Activated T-cell treated with anti-CD3 and anti-CD28 coated beads, Interleukin-2, amount 50 U/mL, for 72 hours (primary cell): ENCODE data around the gene ICAM4. TPM values are rescaled to one million over a fixed set of nuclear protein-coding genes. Genes with fewer than 3 reads are reported as not detected.
"Not testable (repeated sequence)": the region's sequence is repeated elsewhere in the genome, so short reads cannot be mapped to it uniquely, and the experiment has no call there.

ENCODE experiments used
- ATAC-seq, 2 donors: fragments of 150-1000 bp; cut with Tn5 transposase; replicated peaks in 1 of 2; 2 replicates each; pipeline ENCODE4 v1.10.0; 2021; ENCODE audit warnings: moderate library complexity in 2 of 2, mild to moderate bottlenecking in 1 of 2
- DNase-seq, 2 donors: peaks; one replicate each; pipeline ENCODE4 v3.0.0; 2021 to 2022; ENCODE audit warnings: mixed read lengths in 1 of 2
- H3K27ac Mint-ChIP-seq: one replicate; pipeline ENCODE4 v1.8.0; 2022; ENCODE audit warnings: mild to moderate bottlenecking, moderate library complexity, mixed read lengths
- H3K27me3 Mint-ChIP-seq: one replicate; pipeline ENCODE4 v1.8.0; 2022; ENCODE audit warnings: low read depth, mixed read lengths
- H3K36me3 Mint-ChIP-seq, 2 donors: one replicate each; pipeline ENCODE4 v1.8.0; 2022; ENCODE audit warnings: mixed read lengths in 2 of 2, mild to moderate bottlenecking in 1 of 2; ENCODE audit not compliant: insufficient read depth in 2 of 2
- H3K4me1 Mint-ChIP-seq: one replicate; pipeline ENCODE4 v1.8.0; 2022; ENCODE audit warnings: low read depth, mixed read lengths
- H3K4me3 Mint-ChIP-seq, 2 donors: one replicate each; pipeline ENCODE4 v1.8.0; 2022; ENCODE audit warnings: mild to moderate bottlenecking in 2 of 2, mixed read lengths in 2 of 2, moderate library complexity in 2 of 2
- H3K9me3 Mint-ChIP-seq, 2 donors: one replicate each; pipeline ENCODE4 v1.8.0; 2022; ENCODE audit warnings: mixed read lengths in 2 of 2
- total RNA-seq, 2 donors: library from RNA; stranded (reverse); gene quantifications; one replicate each; pipeline ENCODE4 v1.2.3, GENCODE V29; 2022

ICAM4 gene
- total RNA-seq, 2 donors from 2014 or later, result 1.5 to 1.9 TPM

- H3K4me1 Mint-ChIP-seq, result peaks cover 55% of the 10 kb centered on the region
- no peaks in the 10 kb centered on the region for H3K9me3 Mint-ChIP-seq
Measured at GRCh38 chr19:10274589-10274988, 12.2 kb upstream of the ICAM4 start.

DNA sequence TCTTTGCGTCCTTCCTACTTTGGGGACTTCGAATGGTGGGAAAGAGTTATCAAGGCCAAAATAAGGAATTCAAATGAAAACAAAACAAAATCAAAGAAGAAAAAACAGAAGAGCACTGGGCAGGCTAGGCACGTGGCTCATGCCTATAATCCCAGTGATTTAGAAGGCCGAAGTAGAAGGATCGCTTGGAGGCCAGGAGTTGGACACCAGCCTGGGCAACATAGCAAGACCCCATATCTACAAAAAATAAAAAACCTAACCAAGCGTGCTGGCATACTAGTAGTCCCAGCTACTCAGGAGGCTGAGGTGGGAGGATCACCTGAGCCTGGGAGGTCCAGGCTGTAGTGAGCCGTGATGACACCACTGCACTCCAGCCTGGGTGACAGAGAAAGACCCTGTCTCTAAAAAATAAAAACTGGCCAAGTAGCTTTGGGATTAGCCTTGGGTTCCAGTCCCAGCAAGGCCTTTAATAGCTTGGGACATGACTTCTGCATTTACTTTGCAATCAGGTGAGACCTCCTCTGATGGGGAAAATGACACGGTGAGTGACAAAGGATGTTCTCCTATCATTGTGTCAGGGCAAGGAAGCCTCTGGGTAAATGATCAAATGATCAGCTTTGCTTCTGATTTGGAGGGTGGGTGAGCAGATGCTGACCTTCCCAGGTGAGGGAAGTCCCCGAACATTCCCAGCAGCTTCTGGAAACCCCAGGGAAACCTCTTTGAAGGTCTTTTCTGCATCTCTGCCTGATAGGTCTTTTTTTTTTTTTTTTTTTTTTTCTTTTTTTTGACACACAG lies 8.8 kb upstream of the ICAM4 start:
- peaks cover 15 to 17% of the 10 kb centered on the region in 2 donors for H3K36me3 Mint-ChIP-seq
- no peak for ATAC-seq
- no peak for DNase-seq
- H3K4me1 Mint-ChIP-seq, result peaks cover 34% of the 10 kb centered on the region
- H3K4me3 Mint-ChIP-seq, result no peak overlapping the region
- peak overlapping the region; percentile 51 for H3K27ac Mint-ChIP-seq
- H3K9me3 Mint-ChIP-seq, result no peaks in the 10 kb centered on the region
- no peaks in the 10 kb centered on the region for H3K27me3 Mint-ChIP-seq

More at GRCh38 chr19:10274589-10274988, 12.2 kb upstream of the ICAM4 start:
- ATAC-seq (no peak), DNase-seq (no peak)
- H3K27me3 Mint-ChIP-seq, result no peaks in the 10 kb centered on the region
- H3K36me3 Mint-ChIP-seq, result peaks cover 5 to 12% of the 10 kb centered on the region in 2 donors
- no peak overlapping the region for H3K4me3 Mint-ChIP-seq
- peak overlapping the region; percentile 79 for H3K27ac Mint-ChIP-seq

DNA sequence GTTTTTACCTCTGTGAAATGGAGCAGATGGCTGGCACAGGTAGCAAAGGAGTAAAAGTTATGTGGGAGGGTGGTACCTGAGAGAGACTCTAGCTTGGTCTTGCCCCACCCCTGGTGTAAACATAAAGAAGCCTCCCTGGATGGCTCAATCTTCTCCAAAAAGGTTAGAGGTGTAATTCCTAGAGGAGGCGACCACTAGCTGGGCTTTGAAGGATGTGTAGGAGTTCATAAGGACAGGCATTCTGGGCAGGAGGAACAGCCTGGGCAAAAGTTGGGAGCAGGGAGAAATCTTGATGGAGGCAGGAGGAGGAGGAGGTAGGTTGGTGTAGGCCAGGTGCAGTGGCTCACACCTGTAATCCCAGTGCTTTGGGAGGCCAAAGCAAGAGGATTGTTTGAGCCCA lies 7.8 kb upstream of the ICAM4 start:
- no peak overlapping the region for H3K4me3 Mint-ChIP-seq
- H3K36me3 Mint-ChIP-seq, result peaks cover 14 to 18% of the 10 kb centered on the region in 2 donors
- H3K27me3 Mint-ChIP-seq, result no peaks in the 10 kb centered on the region
- peaks cover 31% of the 10 kb centered on the region for H3K4me1 Mint-ChIP-seq
- no peaks in the 10 kb centered on the region for H3K9me3 Mint-ChIP-seq
- ATAC-seq (no peak), DNase-seq (no peak)
- H3K27ac Mint-ChIP-seq, result peak overlapping the region; percentile 13

GRCh38 chr19:10279737-10280442 lies 6.9 kb upstream of the ICAM4 start:
- peaks cover 28% of the 10 kb centered on the region for H3K4me1 Mint-ChIP-seq

GRCh38 chr19:10282043-10282442 lies 4.7 kb upstream of the ICAM4 start:
- not testable (repeated sequence) for H3K9me3 Mint-ChIP-seq, ATAC-seq, H3K4me3 Mint-ChIP-seq, H3K27me3 Mint-ChIP-seq, H3K27ac Mint-ChIP-seq, DNase-seq
- peaks cover 40% of the 10 kb centered on the region for H3K4me1 Mint-ChIP-seq
- H3K36me3 Mint-ChIP-seq, result peaks cover 9 to 22% of the 10 kb centered on the region in 2 donors

More at GRCh38 chr19:10279737-10280442, 6.9 kb upstream of the ICAM4 start:
- Mint-ChIP-seq H3K4me3 (no peak overlapping the region), H3K36me3 (peaks cover 9 to 18% of the 10 kb centered on the region in 2 donors), H3K9me3 (no peaks in the 10 kb centered on the region), H3K27ac (peak overlapping the region; percentile 9), H3K27me3 (no peaks in the 10 kb centered on the region)
- no peak for ATAC-seq
- no peak for DNase-seq

GRCh38 chr19:10283301-10284064 lies 3.3 kb upstream of the ICAM4 start:
- Mint-ChIP-seq H3K36me3 (peaks cover 6 to 18% of the 10 kb centered on the region in 2 donors), H3K4me1 (peaks cover 40% of the 10 kb centered on the region)

DNA sequence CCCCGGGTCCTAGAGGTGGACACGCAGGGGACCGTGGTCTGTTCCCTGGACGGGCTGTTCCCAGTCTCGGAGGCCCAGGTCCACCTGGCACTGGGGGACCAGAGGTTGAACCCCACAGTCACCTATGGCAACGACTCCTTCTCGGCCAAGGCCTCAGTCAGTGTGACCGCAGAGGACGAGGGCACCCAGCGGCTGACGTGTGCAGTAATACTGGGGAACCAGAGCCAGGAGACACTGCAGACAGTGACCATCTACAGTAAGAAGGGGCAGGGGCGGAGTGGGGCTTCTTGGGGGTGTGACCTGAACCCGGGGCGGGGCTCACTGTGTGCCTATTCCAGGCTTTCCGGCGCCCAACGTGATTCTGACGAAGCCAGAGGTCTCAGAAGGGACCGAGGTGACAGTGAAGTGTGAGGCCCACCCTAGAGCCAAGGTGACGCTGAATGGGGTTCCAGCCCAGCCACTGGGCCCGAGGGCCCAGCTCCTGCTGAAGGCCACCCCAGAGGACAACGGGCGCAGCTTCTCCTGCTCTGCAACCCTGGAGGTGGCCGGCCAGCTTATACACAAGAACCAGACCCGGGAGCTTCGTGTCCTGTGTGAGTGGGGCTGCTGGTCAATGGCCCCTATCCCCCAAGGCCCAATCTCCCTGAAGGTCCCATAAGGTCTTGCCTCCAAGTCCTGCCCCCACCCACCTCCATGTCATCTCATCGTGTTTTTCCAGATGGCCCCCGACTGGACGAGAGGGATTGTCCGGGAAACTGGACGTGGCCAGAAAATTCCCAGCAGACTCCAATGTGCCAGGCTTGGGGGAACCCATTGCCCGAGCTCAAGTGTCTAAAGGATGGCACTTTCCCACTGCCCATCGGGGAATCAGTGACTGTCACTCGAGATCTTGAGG lies 2.4 kb upstream of the ICAM4 start:
- no peak for ATAC-seq
- Mint-ChIP-seq H3K27ac (no peak overlapping the region), H3K4me3 (no peak overlapping the region), H3K27me3 (peaks cover 16% of the 10 kb centered on the region), H3K9me3 (no peaks in the 10 kb centered on the region), H3K4me1 (peaks cover 44% of the 10 kb centered on the region), H3K36me3 (peaks cover 3 to 20% of the 10 kb centered on the region in 2 donors)
- no peak for DNase-seq

More at GRCh38 chr19:10283301-10284064, 3.3 kb upstream of the ICAM4 start:
- Mint-ChIP-seq H3K27me3 (peaks cover 10% of the 10 kb centered on the region), H3K9me3 (no peaks in the 10 kb centered on the region), H3K27ac (no peak overlapping the region), H3K4me3 (no peak overlapping the region)
- no peak for DNase-seq
- ATAC-seq, result no peak

DNA sequence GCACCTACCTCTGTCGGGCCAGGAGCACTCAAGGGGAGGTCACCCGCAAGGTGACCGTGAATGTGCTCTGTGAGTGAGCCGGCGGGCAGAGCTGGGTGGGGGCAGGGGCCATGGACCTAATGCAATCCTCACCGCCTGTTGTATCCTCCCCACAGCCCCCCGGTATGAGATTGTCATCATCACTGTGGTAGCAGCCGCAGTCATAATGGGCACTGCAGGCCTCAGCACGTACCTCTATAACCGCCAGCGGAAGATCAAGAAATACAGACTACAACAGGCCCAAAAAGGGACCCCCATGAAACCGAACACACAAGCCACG lies 1.8 kb upstream of the ICAM4 start:
- no peak for ATAC-seq

DNA sequence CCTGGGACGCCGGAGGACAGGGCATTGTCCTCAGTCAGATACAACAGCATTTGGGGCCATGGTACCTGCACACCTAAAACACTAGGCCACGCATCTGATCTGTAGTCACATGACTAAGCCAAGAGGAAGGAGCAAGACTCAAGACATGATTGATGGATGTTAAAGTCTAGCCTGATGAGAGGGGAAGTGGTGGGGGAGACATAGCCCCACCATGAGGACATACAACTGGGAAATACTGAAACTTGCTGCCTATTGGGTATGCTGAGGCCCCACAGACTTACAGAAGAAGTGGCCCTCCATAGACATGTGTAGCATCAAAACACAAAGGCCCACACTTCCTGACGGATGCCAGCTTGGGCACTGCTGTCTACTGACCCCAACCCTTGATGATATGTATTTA lies 1.4 kb upstream of the ICAM4 start:
- Mint-ChIP-seq H3K27me3 (peaks cover 21% of the 10 kb centered on the region), H3K4me1 (peaks cover 45% of the 10 kb centered on the region), H3K4me3 (no peak overlapping the region), H3K9me3 (no peaks in the 10 kb centered on the region), H3K36me3 (peaks cover 0 to 15% of the 10 kb centered on the region in 2 donors), H3K27ac (no peak overlapping the region)
- ATAC-seq, result no peak
- no peak for DNase-seq

More for the DNA sequence above, 1.8 kb upstream of the ICAM4 start:
- Mint-ChIP-seq H3K27me3 (peaks cover 17% of the 10 kb centered on the region), H3K4me3 (no peak overlapping the region), H3K4me1 (peaks cover 43% of the 10 kb centered on the region), H3K9me3 (no peaks in the 10 kb centered on the region), H3K27ac (no peak overlapping the region), H3K36me3 (peaks cover 1 to 16% of the 10 kb centered on the region in 2 donors)
- DNase-seq, result no peak

DNA sequence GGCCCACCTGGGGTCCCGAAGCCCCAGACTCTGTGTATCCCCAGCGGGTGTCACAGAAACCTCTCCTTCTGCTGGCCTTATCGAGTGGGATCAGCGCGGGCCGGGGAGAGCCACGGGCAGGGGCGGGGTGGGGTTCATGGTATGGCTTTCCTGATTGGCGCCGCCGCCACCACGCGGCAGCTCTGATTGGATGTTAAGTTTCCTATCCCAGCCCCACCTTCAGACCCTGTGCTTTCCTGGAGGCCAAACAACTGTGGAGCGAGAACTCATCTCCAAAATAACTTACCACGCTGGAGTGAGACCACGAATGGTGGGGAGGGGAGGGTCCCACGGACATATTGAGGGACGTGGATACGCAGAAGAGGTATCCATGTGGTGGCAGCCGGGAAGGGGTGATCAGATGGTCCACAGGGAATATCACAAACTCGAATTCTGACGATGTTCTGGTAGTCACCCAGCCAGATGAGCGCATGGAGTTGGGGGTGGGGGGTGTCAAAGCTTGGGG lies 2.0 kb downstream of the ICAM4 start:
- H3K27ac Mint-ChIP-seq, result no peak overlapping the region

DNA sequence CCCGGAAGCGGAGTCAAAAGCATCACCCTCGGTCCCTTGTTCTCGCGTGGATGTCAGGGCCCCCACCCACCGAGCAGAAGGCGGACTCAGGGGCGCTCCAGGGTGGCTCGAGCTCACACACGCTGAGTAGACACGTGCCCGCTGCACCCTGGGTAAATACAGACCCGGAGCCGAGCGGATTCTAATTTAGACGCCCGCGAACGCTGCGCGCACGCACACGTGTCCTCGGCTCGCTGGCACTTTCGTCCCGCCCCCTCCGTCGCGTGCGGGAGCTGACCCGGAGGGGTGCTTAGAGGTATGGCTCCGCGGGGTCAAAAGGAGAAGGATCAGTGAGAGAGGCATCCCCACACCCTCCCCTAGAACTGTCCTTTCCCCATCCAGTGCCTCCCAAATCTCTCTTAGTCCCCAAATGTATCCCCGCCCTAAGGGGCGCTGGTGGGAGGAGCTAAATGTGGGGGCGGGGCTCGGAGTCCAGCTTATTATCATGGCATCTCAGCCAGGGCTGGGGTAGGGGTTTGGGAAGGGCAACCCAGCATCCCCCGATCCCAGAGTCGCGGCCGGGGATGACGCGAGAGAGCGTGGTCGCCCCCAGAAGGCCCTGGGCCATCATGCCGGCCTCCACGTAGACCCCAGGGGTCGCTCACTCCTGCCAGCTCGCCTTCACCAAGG lies 2.5 kb downstream of the ICAM4 start:
- H3K27ac Mint-ChIP-seq, result no peak overlapping the region
- H3K27me3 Mint-ChIP-seq, result peaks cover 60% of the 10 kb centered on the region
- DNase-seq (peak; percentile 77 to 81), ATAC-seq (peak; percentile 48 to 57)
- peaks cover 76% of the 10 kb centered on the region for H3K4me1 Mint-ChIP-seq
- H3K4me3 Mint-ChIP-seq, result peak overlapping the region; percentile 83 to 91
- H3K9me3 Mint-ChIP-seq, result no peaks in the 10 kb centered on the region
- peaks cover 0 to 6% of the 10 kb centered on the region in 2 donors for H3K36me3 Mint-ChIP-seq

More for the DNA sequence above, 2.0 kb downstream of the ICAM4 start:
- Mint-ChIP-seq H3K4me1 (peaks cover 76% of the 10 kb centered on the region), H3K9me3 (no peaks in the 10 kb centered on the region), H3K36me3 (peaks cover 0 to 8% of the 10 kb centered on the region in 2 donors), H3K27me3 (peaks cover 55% of the 10 kb centered on the region), H3K4me3 (peak overlapping the region; percentile 83 to 91)
- ATAC-seq (peak; percentile 18 to 20), DNase-seq (peak; percentile 56 to 63)
